Adrenal gland (tissue), 12 donors: ENCODE results near the gene TSSK2. TPM values are rescaled to one million over a fixed set of nuclear protein-coding genes. Genes with fewer than 3 reads are reported as not detected.

Source experiments
- DNase-seq, 7 donors: peaks; one replicate each; pipeline ENCODE4 v3.0.0-alpha.2; 2019 to 2020
- H3K27ac ChIP-seq, 5 donors: fragments of 200-600 bp; sonication (generic) in 4 of 5; 1 replicate in 3 of 5; 2 replicates in 2 of 5; pipeline versions ENCODE4 v1.5.1 to v1.8.0; 2016 to 2020; ENCODE audit warnings: mild to moderate bottlenecking in 1 of 5
- H3K27me3 ChIP-seq: fragments of 200-600 bp; 2 replicates; pipeline ENCODE4 v1.8.0; 2021
- H3K36me3 ChIP-seq, 2 donors: fragments of 200-600 bp; replicated peaks in 1 of 2; 1 replicate in 1 of 2; 2 replicates in 1 of 2; pipeline versions ENCODE4 v1.5.1 to v1.8.0; 2018 to 2022
- H3K4me1 ChIP-seq, 2 donors: fragments of 200-600 bp; replicated peaks in 1 of 2; 1 replicate in 1 of 2; 2 replicates in 1 of 2; pipeline versions ENCODE4 v1.5.1 to v1.8.0; 2018 to 2021
- H3K4me3 ChIP-seq, 4 donors: fragments of 200-600 bp; sonication (generic) in 3 of 4; one replicate each; pipeline ENCODE4 v1.5.1; 2016 to 2018
- H3K9me3 ChIP-seq, 3 donors: fragments of 200-600 bp; sonication (generic) in 1 of 3; replicated peaks in 1 of 3; 1 replicate in 2 of 3; 2 replicates in 1 of 3; pipeline versions ENCODE4 v1.5.1 to v1.8.0; 2016 to 2021
- CTCF ChIP-seq, 6 experiments: fragments of 450-650 bp in 4 of 6; fragments of 200-600 bp in 2 of 6; sonication (generic) in 1 of 6; IDR thresholded peaks; 1 replicate in 5 of 6; 2 replicates in 1 of 6; pipeline versions ENCODE4 v1.5.1 to v1.8.0; 2016 to 2021; ENCODE audit warnings: antibody characterized with exemption in 6 of 6, mild to moderate bottlenecking in 2 of 6, moderate library complexity in 1 of 6
- POLR2A ChIP-seq, 2 donors: fragments of 450-650 bp; IDR thresholded peaks; one replicate each; pipeline ENCODE4 v1.6.1; 2017; ENCODE audit warnings: antibody characterized with exemption in 2 of 2, mild to moderate bottlenecking in 2 of 2, moderate library complexity in 1 of 2
- WGBS, 4 donors: extraction: QIAGEN DNeasy Blood & Tissue Kit in 2 of 4; methylation state at CpG; one replicate each; pipeline versions ENCODE4 v1.1.5 to v1.1.7; 2013 to 2017; 5-methylcytosine and 5-hydroxymethylcytosine counted together
- intact Hi-C, 2 donors: fragments of 100-400 bp; cut with DNase I; formaldehyde crosslinking; loops; one replicate each; pipeline versions ENCODE4 v1.14.1 to v1.15.0; 2022 to 2023
- polyA plus RNA-seq, 3 donors: library from polyadenylated mRNA; stranded (reverse); fragments of 200-250 nt in 2 of 3; fragments of 350-450 nt in 1 of 3; fragmentation: Illumina TruSeq in 1 of 3; extraction: RNeasy Lipid Tissue Mini Kit (QIAGEN cat#74804) in 1 of 3; gene quantifications; one replicate each; pipeline ENCODE4 v1.2.3, GENCODE V29; 2013 to 2014
- total RNA-seq, 9 donors: library from RNA; depleted of rRNA in 4 of 9; stranded (reverse); fragments of >200 nt in 4 of 9; fragments of 120-200 nt in 1 of 9; fragmentation: NEBNext Ultra II Directional in 1 of 9; extraction: Animal tissue kit (Norgen Biotek cat#: 25700) in 1 of 9; gene quantifications; one replicate each; pipeline versions ENCODE4 v1.1.0 to v1.2.4, GENCODE V29; 2013 to 2023
- donor health status: healthy with polysubstance abuse.
- donor health status: Bipolar disorder and iron deficiency.
- donor health status: DM: yes; HTN: yes; CAD: no.
- donor health status: DM: no; HTN: no; CAD: no.
- donor health status: DM: no; HTN: no; CAD: no.
- donor health status: DM: yes; HTN: yes; CAD: no.

The TSSK2 gene
- total and polyA plus RNA-seq, 12 donors: 0.06 to 0.32 TPM; not detected in 10

- Histone ChIP-seq H3K27ac (no peak overlapping the region), H3K27me3 (no peaks in the 10 kb centered on the region), H3K36me3 (no peaks in the 10 kb centered on the region), H3K9me3 (no peaks in the 10 kb centered on the region), H3K4me3 (no peak overlapping the region), H3K4me1 (peaks cover 15 to 37% of the 10 kb centered on the region in 2 donors)
- no peak for DNase-seq
- TF ChIP-seq POLR2A (IDR thresholded peaks at IDR 0.05) (no peak), CTCF (IDR thresholded peaks at IDR 0.05) (no peak)
- WGBS, 4 donors: 83 to 94% (median 88%) methylated on average over 3 of the region's 3 CpGs
- intact Hi-C loops: no loop called here
These were observed 19.5 kb upstream of the TSSK2 start for GRCh38 chr22:19111584-19111983.

- H3K27ac ChIP-seq: no peak overlapping the region
- H3K27me3 ChIP-seq: no peaks in the 10 kb centered on the region
- intact Hi-C loops: no loop called here
- WGBS, 4 donors: 95 to 99% (median 98%) methylated on average over 5 of the region's 5 CpGs
- no peaks in the 10 kb centered on the region for H3K36me3 ChIP-seq
- no peak overlapping the region for H3K4me3 ChIP-seq
- TF ChIP-seq POLR2A (IDR thresholded peaks at IDR 0.05) (no peak), CTCF (IDR thresholded peaks at IDR 0.05) (no peak)
- DNase-seq: no peak
- H3K4me1 ChIP-seq: peaks cover 15 to 35% of the 10 kb centered on the region in 2 donors
- H3K9me3 ChIP-seq: no peaks in the 10 kb centered on the region
These were observed 17.7 kb upstream of the TSSK2 start for GRCh38 chr22:19113429-19113828.

- H3K27me3 ChIP-seq: no peaks in the 10 kb centered on the region
- 67 to 91% (median 71%) methylated on average over 3 to 4 of the region's 4 CpGs for WGBS, 4 donors
- no peaks in the 10 kb centered on the region for H3K9me3 ChIP-seq
- no peak overlapping the region for H3K4me3 ChIP-seq
- peak in 1 of 7 donors; percentile 12 for DNase-seq
- H3K4me1 ChIP-seq: peaks cover 2 to 35% of the 10 kb centered on the region in 2 donors
- H3K27ac ChIP-seq: no peak overlapping the region
- intact Hi-C loops: no loop called here
- TF ChIP-seq POLR2A (IDR thresholded peaks at IDR 0.05): no peak
- no peak for TF ChIP-seq CTCF (IDR thresholded peaks at IDR 0.05)
- no peaks in the 10 kb centered on the region for H3K36me3 ChIP-seq
These were observed 16.0 kb upstream of the TSSK2 start for GRCh38 chr22:19114984-19115552.

- H3K27ac ChIP-seq: no peak overlapping the region
- intact Hi-C loops: no loop called here
- no peaks in the 10 kb centered on the region for H3K9me3 ChIP-seq
- no peak overlapping the region for H3K4me3 ChIP-seq
- TF ChIP-seq POLR2A (IDR thresholded peaks at IDR 0.05) (no peak), CTCF (IDR thresholded peaks at IDR 0.05) (peak in 2 of 6 experiments; percentile 4 to 16)
- H3K4me1 ChIP-seq: peaks cover under 1 to 38% of the 10 kb centered on the region in 2 donors
- no peak for DNase-seq
- H3K27me3 ChIP-seq: no peaks in the 10 kb centered on the region
- H3K36me3 ChIP-seq: no peaks in the 10 kb centered on the region
- 57 to 71% (median 61%) methylated on average over 4 of the region's 4 CpGs for WGBS, 4 donors
These were observed 15.5 kb upstream of the TSSK2 start for GRCh38 chr22:19115628-19116027.
